Right hindlimb (tissue), 1 donor: ENCODE measurements around the gene BPNT1.
"Not testable (repeated sequence)": the region's sequence is repeated elsewhere in the genome, so short reads cannot be mapped to it uniquely, and the experiment has no call there.

Experiments
- DNase-seq: peaks from one replicate; pipeline ENCODE4 v3.0.0-alpha.2; 2018

BPNT1 gene, protein sequence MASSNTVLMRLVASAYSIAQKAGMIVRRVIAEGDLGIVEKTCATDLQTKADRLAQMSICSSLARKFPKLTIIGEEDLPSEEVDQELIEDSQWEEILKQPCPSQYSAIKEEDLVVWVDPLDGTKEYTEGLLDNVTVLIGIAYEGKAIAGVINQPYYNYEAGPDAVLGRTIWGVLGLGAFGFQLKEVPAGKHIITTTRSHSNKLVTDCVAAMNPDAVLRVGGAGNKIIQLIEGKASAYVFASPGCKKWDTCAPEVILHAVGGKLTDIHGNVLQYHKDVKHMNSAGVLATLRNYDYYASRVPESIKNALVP

DNA sequence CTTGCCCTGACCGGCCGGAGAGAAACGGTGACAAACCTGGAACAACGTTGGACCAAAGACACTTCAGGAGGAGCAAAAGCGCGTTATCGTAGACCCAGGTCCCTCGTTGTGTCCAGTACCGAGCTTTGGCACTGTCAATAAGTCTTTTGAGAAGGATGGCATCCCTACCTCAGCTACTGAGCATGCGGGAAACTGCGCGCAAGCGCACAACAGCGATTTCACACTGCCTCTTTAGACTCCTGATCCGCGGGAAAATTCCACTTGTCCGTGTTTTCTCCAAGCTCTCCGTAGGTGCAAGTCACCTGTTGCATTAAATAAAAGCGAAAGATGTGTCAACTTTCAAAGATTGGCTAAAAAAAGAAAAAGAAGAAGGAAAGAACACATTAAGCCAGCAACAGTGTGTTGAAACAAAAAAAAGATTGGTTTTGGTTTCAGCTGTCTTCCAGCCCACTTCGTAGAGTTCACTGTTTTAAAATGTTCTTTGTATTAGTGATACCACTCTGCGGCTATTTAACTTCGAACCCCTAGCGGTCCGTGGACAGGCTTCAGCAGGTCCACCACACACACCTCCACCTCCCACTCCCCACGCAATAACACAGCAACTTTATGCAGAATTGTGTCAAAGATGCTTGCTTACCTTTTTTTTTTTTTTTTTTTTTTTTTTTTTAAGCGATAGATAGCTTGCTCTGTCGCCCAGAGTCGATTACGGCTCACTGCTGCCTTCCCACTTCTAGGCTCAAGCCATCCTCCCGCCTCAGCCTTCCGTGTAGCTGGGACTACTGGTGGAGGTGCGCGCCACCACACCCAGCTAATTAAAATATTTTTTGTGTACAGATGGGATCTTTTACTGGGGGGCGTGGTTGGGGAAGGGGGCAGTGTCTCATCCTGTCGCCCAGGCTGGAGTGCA is at the start of gene BPNT1:
TSS of gene BPNT1 (minus strand) at position 139 of the 907 bp plus-strand sequence. CDS start 9,942 bp downstream, outside the sequence.
- peak; percentile 93 for DNase-seq

DNA sequence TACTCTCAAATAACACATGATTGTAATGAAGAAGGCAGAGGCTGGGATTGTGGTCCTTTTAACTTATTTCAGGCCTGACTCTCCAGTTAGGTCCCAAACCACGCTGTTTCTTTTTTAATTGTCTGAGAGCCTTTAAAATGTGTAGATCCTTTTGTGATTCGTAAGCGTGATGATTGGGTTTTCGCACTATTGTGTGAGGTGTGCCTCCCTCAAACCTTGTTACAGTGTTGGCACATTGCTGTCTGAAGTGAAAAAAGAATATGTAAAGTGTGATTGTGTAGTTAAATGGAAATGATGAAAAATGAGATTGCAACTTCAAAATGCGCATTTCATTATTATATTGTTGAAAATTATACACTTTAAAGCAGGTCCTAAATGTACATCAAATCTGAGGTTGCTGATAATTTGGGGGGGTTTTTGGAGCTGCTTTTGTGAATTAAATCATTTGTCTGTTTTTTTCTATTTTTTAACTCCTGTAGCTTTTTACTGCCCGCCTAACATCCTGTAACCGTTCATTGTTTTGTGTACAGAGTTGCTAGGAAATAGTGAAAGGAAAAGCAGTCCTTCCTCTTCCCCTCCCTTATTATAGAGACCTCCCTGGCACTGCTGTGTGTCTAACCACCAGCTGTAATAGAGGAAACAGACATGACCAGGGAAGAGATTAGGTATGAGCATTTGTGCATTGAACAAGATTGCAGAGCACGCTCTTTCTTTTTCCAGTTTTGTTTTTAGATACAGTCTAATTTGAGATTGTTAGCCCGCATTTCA is 47.6 kb upstream of the BPNT1 start:
- peak; percentile 27 for DNase-seq

DNA sequence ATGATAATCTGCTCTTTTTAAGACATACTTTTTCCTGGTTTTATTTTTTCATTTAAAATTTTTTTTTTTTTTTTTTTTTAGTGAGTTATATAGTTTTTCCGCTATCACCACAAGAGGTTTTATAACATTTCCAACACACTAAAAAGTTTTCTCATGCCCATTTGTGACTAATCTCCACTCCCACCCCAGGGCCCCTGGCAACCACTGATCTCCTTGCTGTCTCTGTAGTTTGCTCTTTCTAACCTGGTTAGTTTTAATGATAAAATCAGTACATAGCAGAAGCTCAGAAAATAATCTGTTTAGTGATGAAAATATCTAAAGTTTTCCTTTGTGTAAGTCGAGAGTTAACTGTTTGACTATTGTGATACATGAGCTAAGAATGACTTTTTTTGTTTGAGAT is 46.2 kb upstream of the BPNT1 start:
- DNase-seq, result no peak

DNA sequence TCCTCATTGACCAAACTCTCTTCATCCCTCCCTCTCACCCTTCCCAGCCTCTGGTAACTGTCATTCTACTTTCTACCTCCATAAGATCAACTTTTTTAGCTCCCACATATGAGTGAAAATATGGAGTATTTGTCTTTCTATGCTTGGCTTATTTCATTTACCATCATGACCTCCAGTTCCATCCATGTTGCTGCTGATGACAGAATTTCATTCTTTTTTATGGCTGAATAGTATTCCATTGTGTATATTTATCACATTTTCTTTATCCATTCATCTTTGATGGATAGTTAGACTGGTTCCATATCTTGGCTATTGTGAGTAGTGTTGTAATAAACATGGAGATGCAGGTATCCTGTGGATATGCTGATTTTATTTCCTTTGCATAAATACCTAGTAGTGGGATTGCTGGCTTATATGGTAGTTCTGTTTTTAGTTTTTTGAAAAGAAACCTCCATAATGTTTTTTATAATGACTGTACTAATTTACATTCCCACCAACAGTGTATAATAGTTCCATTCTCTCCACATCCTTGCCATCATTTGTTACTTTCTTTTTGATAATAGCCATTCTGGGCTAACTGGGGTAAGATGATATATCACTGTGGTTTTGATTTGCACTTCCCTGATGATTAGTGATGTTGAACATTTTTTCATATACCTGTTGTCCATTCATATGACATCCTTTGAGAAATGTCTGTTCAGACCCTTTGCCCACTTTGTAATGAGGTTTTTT is 40.1 kb upstream of the BPNT1 start:
- DNase-seq, result no peak

DNA sequence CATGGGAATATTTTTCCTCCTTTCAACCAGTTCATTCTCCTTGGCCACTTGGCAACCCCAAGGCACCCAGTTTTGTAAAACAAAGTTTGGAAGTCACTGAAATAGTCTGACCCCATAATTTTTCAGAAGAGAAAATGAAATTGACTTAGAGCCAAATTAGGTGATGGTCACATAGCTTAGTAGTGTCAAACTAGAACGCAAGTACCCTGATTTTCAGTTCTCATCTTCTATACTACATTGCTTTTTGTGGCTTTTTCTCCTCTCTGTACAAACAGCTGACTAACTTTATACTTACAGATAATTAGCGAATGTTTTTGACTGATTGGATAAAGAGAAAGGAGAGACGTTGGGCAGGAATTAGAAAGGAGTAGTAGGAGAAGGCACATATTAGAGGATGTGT is 37.5 kb upstream of the BPNT1 start:
- DNase-seq, result no peak

DNA sequence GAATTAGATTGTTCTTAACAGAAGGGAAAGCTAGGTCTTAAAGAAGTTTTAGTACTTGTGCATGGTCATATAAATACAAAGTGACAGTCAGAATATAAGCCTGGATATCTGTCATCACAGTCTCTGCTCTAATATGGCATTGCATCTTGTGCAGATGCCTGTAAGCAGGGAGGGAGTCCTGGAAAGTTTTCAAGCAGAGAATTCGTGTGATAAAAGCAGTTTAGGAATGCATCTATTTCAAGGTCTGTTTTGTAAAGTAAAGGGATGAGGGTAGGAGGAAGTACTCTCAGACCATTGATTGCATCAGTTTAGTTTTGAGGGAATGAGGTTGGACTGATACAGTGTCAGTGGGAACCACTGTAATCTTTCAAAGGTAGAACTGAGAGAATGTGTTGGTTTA is 35.0 kb upstream of the BPNT1 start:
- DNase-seq, result no peak

DNA sequence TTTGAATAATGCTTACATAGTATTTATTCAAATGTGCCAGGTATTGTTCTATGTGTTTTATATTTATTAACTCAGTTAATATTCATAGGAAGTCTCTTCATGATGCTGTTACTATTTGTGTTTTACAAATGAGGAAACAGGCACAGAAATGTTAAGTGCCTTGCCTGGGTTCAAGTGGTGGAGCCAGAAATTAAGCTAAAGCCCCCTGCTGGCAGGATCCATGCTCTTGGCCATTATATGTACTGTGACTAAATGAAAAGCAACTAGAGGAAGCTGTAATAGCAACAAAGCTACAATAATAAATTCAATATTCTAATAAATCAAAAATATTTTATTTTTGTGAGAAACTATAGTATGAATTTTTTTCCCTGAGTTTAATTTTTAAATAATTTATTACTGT is 34.3 kb upstream of the BPNT1 start:
- DNase-seq, result no peak

DNA sequence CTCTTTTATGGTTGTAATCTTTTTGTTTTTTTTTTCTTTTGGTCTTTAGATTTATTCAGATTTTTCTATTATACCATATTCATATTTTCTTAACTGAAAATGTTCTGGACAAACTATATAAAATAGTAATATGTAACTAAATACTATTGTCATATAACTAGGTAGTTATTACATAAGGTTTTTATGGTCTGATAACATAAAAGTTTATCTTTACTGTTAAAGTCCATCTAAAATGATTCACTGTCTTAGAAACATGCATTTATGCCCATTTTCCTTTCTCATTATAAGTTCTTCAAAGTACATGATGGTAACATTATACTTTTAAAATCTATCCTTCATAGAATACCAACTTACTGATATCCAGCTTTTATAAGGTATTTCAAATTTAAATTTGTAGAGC is 33.5 kb upstream of the BPNT1 start:
- no peak for DNase-seq

DNA sequence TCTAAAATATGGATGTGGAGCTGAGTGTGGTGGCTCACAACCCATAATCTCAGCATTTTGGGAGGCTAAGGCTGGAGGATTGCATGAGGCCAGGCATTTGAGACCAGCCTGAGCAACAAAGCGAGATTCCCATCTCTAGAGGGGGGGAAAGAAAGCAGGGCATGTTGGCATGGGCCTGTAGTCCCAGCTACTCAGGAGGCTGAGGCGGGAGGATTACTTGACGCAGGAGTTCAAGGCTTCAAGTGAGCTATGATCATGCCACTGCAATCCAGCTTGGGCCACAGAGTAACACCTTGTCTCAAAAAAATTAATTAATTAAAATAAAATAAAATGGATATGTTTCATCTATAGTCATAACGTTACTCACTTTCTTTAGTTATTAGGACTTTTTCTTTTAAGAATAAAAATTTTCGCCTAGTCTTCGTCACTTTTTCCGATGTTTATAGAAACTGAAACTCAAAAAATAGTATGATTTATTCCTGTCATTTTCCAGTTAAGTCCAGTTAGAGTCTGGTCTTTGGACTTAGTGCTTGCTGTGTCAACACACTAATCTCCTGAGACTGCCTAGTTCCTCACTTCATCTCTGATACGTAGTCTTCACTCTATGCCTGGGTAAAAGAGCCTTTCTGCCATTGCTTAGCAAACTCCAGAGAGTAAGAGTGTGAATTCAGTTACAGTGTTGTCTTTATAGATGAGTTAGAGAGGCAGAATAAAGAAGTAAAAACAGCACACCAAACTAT is 32.4 kb upstream of the BPNT1 start:
- no peak for DNase-seq

DNA sequence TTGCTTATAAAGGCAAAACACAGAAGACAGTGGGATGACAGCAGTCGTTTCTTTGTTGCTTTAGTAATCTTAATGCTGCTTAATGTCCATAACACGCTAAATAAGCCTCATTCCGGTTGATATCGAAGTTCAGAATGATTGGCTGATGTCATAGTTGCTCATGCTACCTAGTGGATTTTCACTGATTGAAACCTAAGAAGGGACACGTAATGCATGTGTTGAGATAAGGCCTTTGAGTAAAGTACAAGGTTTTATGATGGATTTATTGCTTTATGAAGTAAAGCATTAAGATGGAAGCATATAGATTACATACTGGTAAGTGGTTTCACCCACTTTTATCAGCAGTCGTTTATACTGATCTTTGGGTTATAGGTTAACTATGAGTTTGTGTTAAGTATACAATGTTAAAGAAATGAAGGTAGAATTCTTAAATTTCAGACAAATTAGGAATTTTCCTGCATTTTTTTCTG is 29.5 kb upstream of the BPNT1 start:
- DNase-seq, result no peak

DNA sequence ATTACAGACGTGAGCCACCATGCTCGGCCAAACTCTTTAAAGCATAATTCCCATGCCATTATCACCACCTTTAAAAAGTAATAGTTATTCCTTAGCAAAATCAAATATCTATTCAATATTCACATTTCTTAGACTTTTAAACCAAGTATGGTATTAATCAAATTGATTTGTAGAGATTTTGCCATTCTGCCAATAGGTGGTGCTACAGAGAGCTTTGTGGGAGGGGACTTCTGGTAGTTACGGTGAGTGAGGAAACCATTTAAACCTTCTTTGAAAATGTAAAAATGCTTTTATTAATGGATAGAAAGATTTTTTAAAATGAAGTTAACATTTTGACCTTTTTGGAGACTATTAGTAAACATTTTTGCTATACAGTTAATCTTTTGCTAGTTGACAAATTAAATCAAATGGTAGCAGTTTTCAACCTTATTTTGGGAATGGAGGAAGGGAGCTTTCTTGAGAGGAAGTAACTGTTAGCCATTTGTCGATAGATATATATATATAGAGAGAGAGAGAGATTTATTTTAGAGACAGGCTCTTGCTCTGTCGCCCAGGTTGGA is 23.6 kb upstream of the BPNT1 start:
- no peak for DNase-seq

DNA sequence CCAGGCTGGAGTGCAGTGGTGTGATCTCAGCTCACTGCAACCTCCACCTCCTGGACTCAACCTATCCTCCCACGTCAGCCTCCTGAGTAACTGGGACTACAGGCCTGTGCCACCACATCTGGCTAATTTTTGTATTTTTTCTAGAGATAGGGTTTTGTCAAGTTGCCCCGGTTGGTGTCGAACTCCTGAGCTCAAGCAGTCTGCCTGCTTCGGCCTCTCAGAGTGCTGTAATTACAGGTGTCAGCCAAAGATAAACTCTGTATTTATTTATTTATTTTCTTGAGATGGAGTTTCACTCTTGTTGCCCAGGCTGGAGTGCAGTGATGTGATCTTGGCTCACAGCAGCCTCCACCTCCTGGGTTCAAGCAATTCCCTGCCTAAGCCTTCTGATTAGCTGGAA is 23.0 kb upstream of the BPNT1 start:
- not testable (repeated sequence) for DNase-seq

DNA sequence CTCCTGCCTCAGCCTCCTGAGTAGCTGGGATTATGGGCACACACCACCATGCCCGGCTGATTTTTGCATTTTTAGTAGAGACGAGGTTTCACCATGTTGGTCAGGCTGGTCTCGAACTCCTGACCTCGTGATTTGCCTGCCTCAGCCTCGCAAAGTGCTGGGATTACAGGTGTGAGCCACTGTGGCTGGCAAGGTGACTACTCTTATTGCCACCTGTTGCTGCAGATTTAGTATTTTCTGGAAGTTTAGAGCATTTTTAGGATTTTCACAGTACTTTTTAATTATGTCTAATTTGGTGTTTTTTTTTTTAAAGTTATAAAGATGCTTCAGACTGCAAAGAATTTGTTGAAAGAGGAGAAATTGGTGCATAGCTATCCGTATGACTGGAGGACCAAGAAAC is 20.9 kb upstream of the BPNT1 start:
- DNase-seq, result not testable (repeated sequence)

DNA sequence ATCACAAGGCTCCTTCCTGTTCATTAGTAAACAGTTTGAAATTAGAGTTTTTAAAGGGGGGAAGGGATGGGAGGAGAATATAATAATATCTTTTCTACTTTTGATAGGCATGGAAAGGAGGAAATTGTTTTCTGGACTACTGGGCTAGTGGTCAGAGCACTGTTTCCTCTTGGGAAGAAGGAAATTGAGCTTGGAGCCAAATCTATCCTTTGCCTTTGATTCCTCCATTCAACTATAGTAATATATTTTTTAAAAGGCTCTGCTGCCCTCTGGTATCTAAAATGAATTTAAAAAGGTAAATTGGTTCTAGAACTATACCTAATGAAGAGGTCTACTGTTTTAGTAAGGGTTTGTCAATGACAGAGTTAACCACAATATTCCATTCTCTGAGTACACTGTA is 10.2 kb upstream of the BPNT1 start:
- no peak for DNase-seq

DNA sequence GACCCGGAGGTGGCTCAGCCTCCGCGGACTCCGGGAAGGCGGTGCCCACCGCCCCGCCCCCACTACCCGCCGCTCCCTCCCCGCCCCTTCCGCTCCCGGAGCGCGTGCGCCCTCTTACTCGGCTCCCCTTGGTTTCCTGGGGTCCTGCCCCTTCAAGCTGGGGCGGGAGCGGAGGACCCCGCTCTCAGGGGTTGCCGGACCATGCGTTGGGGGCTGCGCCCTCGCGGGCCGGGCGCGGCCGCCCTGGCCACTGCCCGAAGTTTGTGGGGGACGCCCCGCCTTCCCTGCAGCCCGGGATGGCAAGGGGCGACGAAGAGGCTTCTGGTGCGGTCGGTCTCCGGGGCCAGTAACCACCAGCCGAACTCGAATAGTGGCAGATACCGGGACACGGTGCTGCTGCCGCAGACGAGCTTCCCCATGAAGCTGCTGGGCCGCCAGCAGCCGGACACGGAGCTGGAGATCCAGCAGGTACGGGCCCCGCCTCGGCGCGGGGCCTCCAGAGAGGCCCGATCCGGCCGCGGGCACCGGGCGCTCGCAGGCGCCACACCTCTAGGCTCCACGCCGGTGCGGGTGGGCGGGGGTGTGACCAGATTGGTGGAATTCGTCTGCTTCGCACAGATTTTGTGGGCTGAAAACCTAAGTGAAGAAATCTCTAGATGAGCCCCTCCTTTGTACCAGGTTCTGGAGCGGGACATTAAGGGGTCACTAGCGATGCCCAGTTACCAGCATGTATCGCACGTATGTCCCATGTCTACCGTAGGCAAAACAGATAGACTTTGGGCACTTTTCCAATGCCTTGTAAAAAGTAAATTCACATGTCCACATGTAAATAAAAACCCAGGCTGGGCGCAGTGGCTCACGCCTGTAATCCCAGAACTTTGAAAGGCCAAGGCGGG is 4.7 kb upstream of the BPNT1 start, which contains the start of gene IARS2:
TSS of gene IARS2 (plus strand) at position 117 of the 896 bp plus-strand sequence. CDS start at position 202, 85 bp downstream.
- DNase-seq, result peak; percentile 93

DNA sequence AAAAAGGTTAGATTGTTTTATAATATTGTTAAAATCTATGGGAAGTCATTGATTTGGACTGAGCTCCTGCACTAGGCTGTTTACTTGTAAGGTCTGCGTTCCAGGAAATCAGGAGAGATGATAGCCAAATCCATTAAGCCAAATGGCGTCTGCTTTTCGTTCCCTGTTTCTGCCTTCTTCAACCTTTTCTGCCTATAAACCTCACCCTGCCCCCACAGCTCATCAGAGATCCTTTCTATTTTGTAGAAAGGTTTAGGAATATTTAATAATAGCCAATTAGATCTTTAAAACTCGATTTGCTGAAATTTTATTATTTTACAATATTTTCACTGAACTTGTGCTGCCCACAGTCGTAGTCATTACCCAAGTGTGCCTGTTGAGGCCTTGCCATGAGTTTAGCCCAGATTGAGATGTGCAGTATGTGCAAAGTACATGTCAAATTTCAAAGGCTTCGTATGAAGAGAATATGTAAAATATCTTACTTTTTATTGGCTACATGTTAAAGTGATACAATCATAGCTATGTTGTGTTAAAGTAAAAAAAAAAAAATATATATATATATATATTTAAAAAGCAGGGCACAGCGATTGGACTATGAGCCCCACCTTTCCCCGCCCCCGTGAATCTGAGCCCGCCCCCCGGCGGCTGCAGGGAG is 3.9 kb upstream of the BPNT1 start:
- DNase-seq, result no peak

DNA sequence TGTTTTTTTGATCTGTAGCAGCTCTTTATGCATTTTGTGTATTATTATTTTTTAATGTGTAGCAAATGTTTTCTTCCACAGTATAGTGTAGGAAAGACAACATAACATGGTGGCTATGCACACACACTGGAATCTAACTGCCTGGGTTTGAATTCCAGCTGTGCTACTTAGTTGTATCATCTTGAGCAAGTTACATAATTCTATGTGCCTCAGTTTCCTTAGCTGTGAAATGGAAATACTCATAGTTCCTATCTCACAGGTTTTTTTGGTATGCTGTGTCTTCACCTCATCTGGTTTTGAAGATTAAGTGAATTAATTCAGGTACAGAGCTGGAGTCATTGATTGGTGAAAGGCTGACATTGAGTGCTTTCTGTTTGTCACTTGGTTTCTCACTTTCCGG is 3.1 kb upstream of the BPNT1 start:
- no peak for DNase-seq

DNA sequence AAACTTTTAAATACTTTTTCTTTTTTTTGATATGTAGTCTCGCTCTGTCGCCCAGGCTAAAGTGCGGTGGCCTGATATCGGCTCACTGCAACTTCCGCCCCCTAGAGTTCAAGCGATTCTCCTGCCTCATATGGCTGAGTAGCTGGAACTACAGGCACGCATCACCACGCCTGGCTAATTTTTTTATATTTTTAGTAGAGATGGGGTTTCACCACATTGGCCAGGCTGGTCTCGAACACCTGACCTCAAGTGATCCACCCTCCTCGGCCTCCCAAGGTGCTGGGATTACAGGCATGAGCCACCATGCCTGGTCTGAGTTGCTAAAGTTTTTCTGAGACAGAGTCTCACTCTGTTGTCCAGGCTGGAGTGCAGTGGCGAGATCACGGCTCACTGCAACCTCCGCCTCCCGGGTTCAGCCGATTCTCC is 3.3 kb downstream of the BPNT1 start:
- not testable (repeated sequence) for DNase-seq

DNA sequence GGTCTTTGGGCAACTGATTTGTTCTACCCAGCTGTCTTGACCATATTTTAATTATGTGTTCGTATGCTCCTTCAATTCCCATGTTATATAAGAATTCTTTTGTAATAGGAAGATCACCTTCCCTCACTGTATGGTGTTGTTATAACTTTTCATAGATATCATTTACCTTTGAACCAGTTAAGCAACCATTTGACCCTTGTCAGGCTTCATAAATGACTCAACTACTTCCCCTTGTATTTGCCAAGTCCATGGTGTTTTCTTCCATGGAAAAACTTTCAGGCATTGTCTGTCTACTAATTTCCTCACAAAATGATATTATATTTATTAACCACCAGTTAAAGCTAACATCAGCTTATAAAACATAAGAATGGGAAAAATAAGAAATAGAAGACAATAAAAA is 5.1 kb downstream of the BPNT1 start:
- no peak for DNase-seq

DNA sequence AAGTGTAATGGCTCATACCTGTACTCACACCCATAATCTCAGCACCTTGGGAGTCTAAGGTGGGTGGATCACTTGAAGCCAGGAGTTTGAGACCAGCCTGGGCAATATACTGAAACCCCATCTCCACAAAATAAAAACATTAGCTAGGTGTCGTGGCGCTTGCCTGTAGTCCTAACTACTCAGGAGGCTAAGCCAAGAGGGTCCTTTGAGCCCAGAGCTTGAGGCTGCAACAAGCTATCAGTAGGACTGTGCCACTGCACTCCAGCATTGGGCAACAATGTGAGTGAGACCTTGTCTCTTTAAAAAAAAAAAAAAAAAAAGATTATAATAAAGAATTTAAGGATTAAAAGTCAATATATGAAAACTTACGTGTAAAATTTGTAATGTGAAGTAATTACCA is 11.7 kb downstream of the BPNT1 start:
- no peak for DNase-seq
